GM18511 (cell line): ENCODE data around the gene ZBTB46.
"Not testable (repeated sequence)": the region's sequence is repeated elsewhere in the genome, so short reads cannot be mapped to it uniquely, and the experiment has no call there.

Source experiments
- ATAC-seq: cut with Tn5 transposase; IDR thresholded peaks from one replicate; pipeline ENCODE4 v1.9.1; 2021; ENCODE audit warnings: mild to moderate bottlenecking, moderate library complexity; ENCODE audit not compliant: unreplicated experiment

ZBTB46 gene

DNA sequence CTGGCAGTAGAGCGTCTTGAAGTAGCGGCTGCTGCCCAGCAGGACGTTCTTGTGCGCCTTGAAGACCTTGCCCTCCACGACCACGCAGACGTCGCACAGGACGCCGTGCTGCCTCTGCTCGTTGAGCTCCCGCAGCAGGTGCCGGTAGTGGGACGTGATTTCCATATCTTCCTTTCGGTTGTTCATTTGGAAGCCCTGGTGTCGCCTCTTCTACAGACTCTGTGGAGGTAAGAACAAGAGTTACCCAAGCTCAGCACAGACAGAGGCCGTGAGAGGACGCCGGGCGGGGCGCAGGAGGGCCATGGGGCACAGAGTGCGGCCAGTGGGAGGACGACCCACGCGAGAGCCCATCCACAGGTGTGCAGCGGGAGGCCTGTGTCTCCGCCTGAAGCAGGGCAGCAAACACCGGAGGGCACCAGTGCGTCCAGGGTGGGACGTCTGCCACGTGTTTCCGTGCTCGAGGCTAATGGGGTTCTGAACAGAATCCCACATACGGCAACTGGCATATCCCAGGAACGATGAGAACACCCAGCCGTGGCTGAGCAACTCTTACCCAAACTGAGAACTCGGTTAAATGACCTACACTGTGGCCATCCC, 40.4 kb downstream of the ZBTB46 start:
- no peak for ATAC-seq

GRCh38 chr20:63789836-63790571, 41.1 kb downstream of the ZBTB46 start:
- ATAC-seq, result no peak

DNA sequence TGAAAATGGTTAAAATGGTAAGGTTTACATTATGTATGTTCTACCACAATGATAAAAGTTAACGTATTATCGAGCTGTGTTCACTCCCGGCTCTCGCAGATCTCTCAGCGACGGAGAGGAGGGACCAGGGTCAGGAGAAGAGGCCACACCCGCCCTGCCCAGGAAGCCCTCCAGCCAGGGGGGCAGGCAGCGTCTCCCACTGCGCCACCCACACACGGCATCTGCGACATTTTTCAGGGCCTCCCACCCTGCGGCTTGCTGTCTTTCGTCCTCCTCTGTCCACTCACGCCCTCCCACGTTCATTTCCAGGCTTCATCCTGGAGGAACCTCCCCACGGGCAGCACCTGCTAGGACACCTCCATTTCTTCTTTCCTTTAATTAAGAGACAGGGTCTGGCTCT, 43.3 kb downstream of the ZBTB46 start:
- no peak for ATAC-seq

GRCh38 chr20:63787302-63787701, 43.8 kb downstream of the ZBTB46 start:
- no peak for ATAC-seq

DNA sequence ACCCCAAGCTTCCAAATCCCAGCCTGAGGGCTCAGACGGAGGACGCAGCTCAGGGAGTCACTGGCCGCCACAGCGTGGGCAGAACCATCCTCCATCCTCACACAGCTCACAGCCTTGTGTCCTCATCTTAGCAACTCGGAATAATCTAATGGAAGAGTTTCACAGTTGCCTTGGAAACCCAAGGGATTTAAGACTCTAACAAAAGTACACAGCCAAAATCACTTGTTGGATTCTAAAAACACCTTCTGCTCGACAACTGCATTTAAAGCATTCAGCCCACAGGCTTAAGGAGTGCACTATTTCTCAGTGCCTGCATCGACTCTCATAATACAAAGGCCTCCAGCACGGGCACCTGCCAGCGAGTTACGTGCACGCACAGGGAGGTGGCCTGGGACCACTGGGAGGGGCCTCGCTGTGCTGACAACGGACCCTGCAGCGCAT, 45.4 kb downstream of the ZBTB46 start:
- ATAC-seq, result no peak

- no peak for ATAC-seq
Observed at GRCh38 chr20:63783970-63784369, 47.1 kb downstream of the ZBTB46 start.

- ATAC-seq, result no peak
Observed at GRCh38 chr20:63782521-63782971, 48.5 kb downstream of the ZBTB46 start.

DNA sequence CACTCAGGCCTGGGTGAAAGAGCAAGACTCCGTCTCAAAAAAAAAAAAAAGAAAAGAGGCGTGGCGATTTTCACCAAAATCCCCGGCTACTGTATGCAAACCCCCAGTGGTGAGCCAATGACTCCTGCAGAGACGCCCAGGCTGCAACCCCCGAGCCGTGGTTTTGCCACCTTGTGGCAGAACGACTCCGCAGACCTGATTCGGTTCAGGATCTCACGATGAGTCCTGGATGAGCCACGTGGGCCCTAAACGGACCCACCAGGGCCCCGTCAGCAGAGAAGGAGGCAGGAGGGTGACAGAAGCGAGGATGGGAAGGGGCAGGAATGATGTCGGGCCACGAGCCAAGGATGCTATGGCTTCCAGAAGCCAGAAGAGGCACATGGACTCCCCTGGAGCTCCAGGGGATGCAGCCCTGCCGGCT, 49.0 kb downstream of the ZBTB46 start:
- ATAC-seq, result no peak

- ATAC-seq, result no peak
Observed at GRCh38 chr20:63781181-63781580, 49.9 kb downstream of the ZBTB46 start.

GRCh38 chr20:63778857-63779256, 52.2 kb downstream of the ZBTB46 start:
- ATAC-seq, result no peak

GRCh38 chr20:63778034-63778752, 52.9 kb downstream of the ZBTB46 start:
- no peak for ATAC-seq

GRCh38 chr20:63777614-63778013, 53.5 kb downstream of the ZBTB46 start:
- ATAC-seq, result no peak

DNA sequence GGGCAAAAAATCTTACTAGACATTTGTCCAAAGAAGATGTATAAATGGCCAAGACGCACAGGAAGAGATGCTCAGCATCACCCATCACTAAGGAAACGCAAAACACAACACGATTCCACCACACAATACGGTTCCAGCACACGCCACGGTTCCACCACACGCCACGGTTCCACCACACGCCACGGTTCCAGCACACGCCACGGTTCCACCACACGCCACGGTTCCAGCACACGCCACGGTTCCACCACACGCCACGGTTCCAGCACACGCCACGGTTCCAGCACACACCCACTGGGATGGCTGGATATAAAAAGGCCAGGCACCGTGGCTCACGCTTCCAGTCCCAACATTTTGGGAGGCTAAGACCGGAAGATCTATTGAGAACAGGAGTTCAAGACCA, 54.2 kb downstream of the ZBTB46 start:
- not testable (repeated sequence) for ATAC-seq

GRCh38 chr20:63775096-63775978, 55.7 kb downstream of the ZBTB46 start:
- ATAC-seq, result no peak

DNA sequence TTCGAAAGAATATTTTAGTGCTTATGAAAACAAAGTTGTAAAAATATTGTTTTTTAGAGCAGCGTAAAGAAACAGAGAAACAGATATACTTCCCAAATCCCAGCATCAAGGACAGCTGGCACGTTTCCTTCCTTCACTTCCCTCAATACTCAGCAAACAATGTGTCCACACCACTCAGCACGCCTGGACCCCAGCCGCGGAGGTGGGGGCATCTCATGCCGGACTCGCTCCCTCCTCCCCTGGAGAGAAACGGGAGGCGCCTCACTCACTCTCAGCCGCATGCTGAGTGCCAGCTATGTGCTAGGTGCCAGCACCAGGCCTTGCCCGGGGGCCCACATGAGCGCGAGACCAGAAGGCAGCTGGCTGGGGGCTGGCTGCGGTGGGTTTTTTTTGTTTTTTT, 56.8 kb downstream of the ZBTB46 start:
- ATAC-seq, result no peak

DNA sequence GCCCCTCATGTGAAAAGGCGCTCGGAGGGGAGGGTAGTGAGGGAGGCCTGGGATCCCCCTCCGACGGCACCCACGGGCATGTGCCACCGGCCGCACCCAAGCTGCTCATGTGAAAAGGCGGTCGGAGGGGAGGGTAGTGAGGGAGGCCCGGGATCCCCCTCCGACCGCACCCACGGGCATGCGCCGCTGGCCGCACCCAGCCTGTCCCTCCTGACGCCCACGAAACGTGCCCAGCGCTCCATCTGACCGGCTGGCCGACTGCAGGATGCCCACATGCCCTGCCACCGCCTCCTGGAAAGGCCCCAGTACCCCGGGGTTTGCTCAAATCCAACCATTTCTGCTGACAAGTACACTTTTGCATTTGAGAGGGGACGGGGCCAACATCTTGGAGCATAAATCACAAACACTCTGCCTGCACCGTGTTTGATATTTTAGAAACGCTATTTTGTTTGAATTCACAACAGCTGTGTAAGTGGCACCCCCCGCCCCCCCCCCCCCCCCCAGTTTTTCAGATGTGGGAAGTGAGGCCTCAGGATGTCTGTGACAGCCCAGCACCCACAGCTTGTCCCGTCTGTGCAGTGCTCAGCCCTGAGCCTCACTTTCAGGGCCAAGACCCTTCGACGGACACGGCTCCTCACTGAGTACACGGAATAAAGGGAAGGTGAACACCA, 57.4 kb downstream of the ZBTB46 start:
- ATAC-seq, result no peak

DNA sequence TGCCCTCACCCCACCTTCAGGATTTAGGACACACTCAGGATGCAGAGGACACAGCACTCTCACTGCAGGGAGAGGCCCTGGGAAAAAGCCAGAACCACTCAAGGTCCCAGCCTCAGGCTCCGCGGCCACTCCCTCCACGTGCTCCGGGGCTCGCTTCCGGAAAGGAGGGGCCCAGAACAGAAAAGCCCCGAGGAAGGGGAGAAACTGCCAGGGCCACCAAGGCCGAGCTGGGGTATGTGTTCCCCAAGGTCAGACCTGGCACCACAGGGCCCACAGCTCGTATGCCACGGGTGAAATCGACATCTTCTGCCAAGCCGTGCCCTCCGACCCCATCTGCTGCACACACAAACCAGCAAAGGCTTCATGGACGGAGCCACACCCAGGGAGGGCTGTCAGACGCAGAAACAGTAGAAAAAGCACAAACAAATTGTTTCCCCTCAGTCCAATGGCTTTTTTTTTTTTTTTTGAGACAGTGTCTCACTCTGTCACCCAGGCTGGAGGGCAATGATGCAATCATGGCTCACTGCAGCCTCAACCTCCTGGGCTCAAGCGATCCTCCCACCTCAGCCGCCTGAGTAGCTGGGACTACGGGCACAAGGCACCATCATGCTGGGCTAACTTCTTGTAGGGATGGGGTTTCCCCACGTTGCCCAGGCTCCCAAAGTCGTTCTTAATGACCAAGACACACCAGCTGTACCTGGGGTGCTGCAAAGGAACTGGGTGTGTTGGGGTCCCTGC, 58.1 kb downstream of the ZBTB46 start:
- ATAC-seq, result no peak

- no peak for ATAC-seq
Observed at GRCh38 chr20:63771046-63771707, 59.9 kb downstream of the ZBTB46 start.

GRCh38 chr20:63769891-63770474, 61.1 kb downstream of the ZBTB46 start:
- no peak for ATAC-seq
